G401 (cell line): ENCODE measurements around the gene KSR2. TPM values are rescaled to one million over a fixed set of nuclear protein-coding genes. Genes with fewer than 3 reads are reported as not detected.
A peak's percentile ranks its signal among the peaks of the same experiment; 100 is the strongest.
"Not testable (repeated sequence)": the region's sequence is repeated elsewhere in the genome, so short reads cannot be mapped to it uniquely, and the experiment has no call there.

Experiments used
- DNase-seq: peaks from one replicate; pipeline ENCODE4 v3.0.0-alpha.2; 2015; ENCODE audit warnings: low spot score
- in situ Hi-C: cut with HindIII; loops from 2 replicates; pipeline ENCODE4 v1.10.0; 2016; ENCODE audit warnings: low sequenced_read_pairs, mixed read lengths
- total RNA-seq: library from RNA; depleted of rRNA; stranded (reverse); fragments of >200 nt; shearing (Covaris generic); gene quantifications from 2 replicates; pipeline ENCODE4 v1.2.3, GENCODE V29; 2014

Gene KSR2
- total RNA-seq, 1 experiment from 2014 or later = not detected

- in situ Hi-C loops = no loop called here
- DNase-seq = no peak
Observed at GRCh38 chr12:117900561-117900960, 68.2 kb downstream of the KSR2 start.

DNA sequence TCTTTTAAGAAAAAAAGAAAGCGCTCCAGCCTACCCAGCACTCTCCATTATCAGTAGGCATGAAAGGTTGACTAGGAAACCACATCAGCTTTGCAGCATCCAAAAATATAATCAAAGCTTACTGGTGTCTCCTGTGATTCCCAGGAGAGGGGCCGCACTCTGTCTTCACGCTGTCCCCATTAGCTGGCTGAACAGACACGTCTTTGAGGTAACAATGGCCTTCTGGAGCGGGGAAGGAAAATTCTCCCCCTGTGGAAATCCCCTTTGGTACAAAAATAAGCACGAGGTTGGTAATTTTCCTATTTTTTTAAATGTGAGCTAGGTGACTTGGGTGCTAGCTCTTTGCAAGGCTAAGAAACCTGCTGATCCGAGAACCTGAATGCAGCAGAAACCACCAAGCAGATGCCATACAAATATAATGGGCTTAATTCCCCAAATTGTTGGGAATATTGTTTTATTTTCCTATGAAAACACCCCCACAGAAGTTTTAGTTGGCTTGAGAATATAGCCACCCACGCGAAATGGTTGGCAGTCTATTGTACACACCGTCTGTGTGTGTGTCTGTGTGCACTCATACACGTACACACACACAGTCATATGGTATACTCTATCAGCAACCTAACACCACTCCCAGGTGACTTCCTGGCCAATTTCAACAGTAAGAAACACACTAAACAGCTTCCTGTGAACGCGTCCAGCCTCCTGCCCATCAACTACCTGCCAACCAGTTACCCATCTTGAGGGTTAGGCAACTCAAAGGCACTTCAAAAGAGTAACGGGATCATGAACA is 71.2 kb downstream of the KSR2 start:
- no peak for DNase-seq
- in situ Hi-C loops = loop anchor here (10.0 kb wide), 2 partner anchors 77 to 137 kb away; no protein-coding TSS in a partner anchor

GRCh38 chr12:117896009-117896408 is 72.8 kb downstream of the KSR2 start:
- in situ Hi-C loops = loop anchor here (10.0 kb wide), 2 partner anchors 79 to 139 kb away; no protein-coding TSS in a partner anchor
- no peak for DNase-seq

DNA sequence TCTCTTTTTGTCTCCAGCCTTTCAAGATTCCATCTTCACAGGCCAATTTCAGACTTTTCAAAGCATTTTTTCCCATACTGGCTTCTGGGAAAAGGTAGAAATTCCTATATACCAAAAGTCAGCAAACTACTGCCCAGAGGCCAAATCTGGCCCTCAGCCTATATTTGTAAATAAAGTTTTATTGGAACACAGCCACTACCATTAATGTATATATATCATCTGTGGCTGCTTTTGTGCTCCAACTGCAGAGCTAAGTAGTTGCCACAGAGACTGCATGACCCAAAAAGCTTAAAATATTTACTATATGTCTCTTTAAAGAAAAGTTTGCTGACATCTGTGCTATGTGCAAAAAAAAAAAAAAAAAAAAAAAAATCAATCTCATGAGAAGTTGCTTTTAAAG is 76.3 kb downstream of the KSR2 start:
- in situ Hi-C loops = loop anchor here (10.0 kb wide), 2 partner anchors 82 to 142 kb away; no protein-coding TSS in a partner anchor
- no peak for DNase-seq

- DNase-seq = not testable (repeated sequence)
- in situ Hi-C loops = loop anchor here (10.0 kb wide), 2 partner anchors 84 to 144 kb away; no protein-coding TSS in a partner anchor
Observed at GRCh38 chr12:117891265-117891664, 77.5 kb downstream of the KSR2 start.

DNA sequence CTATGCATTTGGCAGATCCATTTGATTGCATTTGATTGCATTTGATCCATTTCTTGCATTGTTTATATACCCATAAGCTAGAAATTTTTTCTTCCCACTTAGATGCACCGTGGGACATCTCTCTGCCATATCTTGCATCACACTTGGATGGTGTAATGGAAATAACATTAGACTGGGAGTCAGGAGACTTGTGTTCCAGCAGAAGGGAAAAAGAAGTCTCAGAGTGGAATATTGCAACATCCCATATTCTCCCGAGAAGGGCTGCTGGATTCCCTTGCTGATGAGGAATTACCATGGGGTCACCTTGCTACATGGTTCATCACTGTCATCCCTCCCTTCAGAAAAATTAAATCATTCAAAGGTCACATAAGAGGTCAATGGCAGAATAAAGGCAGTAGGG is 78.1 kb downstream of the KSR2 start:
- in situ Hi-C loops = loop anchor here (10.0 kb wide), 2 partner anchors 84 to 144 kb away; no protein-coding TSS in a partner anchor
- DNase-seq = no peak

- DNase-seq = no peak
- in situ Hi-C loops = loop anchor here (10.0 kb wide), 2 partner anchors 85 to 145 kb away; no protein-coding TSS in a partner anchor
Observed at GRCh38 chr12:117890137-117890536, 78.7 kb downstream of the KSR2 start.

GRCh38 chr12:117889098-117889497 is 79.7 kb downstream of the KSR2 start:
- DNase-seq = no peak
- in situ Hi-C loops = no loop called here

DNA sequence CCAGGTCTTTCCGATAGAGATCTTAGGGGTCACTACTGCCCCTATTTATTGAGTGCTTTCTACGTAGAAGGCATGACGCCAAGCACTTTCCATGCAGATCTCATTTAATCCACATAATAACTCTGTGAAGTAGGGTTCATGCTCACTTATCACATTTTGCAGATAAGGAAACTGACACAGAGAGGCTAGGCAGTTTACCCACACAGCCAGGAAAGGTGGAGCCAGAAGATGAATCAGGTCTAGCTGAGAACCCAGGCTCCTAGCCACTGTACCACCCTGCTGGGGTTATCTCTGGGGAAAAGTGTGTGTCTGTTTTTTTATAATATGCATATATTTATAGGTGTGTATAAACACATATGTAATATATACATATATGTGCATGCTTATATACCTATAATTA is 83.6 kb downstream of the KSR2 start:
- in situ Hi-C loops = no loop called here
- no peak for DNase-seq

- peak; percentile 64 for DNase-seq
- in situ Hi-C loops = no loop called here
Observed at GRCh38 chr12:117884161-117884560, 84.6 kb downstream of the KSR2 start.

- in situ Hi-C loops = no loop called here
- DNase-seq = no peak
Observed at GRCh38 chr12:117882603-117883184, 86.1 kb downstream of the KSR2 start.

DNA sequence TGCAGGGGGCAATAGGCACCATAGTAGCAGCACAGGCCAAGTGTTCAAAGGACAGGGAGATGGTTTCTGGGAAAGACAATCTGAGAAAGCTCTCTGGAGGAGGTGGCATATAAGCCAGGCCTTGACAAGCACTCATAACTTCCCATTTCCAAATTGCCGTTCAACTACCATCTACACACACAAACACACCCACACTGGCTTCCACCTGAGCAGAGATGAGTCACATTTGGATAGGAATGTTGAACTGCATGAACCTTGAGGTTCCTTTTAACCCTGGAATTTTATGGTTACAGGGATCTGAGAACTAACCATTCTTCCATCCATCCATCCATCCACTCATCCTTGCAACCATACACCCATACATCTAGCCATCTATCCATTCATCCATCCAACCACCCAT is 86.6 kb downstream of the KSR2 start:
- in situ Hi-C loops = no loop called here
- no peak for DNase-seq

- in situ Hi-C loops = no loop called here
Observed at GRCh38 chr12:117881517-117881916, 87.3 kb downstream of the KSR2 start.

DNA sequence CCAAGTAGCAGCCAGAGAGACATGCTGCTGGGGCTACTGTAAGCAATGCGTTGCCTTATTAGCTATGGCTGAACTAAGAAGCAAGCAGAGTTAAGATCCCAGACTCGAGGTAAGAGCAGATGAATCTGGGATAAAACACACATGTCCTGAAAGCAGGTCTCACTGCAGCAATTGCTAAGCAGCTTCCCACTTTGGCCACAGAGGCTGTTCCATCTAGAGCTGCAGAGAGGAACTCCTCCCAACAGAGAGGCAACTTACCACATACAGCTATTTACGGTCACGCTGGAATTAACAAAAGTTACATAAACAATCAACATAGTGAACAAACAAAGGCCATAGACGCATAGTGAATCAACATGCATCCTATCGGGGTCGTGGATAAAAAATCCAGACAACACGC is 90.2 kb downstream of the KSR2 start:
- in situ Hi-C loops = no loop called here
- DNase-seq = peak; percentile 52

More at GRCh38 chr12:117881517-117881916, 87.3 kb downstream of the KSR2 start:
- DNase-seq = no peak

DNA sequence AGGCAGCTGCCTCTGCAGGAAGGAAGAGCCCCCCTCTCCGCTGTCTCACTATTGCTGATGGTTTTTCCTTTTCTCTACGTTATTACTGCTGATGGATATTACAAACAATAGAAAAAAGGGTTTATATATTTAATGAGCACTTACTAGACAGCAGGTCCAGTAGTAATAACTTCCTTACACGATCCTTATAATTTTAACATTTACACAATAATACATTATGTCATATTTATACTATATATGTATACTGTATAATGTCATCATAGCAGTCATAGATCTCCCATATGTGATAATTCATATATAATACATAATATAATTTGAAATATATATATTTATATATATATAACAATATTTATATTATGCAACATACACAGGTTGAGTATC is 92.4 kb downstream of the KSR2 start:
- in situ Hi-C loops = no loop called here
- DNase-seq = no peak

- in situ Hi-C loops = no loop called here
- DNase-seq = peak; percentile 74
Observed at GRCh38 chr12:117875744-117876435, 92.9 kb downstream of the KSR2 start.

GRCh38 chr12:117874842-117875434 is 93.9 kb downstream of the KSR2 start:
- DNase-seq = peak; percentile 88
- in situ Hi-C loops = no loop called here

DNA sequence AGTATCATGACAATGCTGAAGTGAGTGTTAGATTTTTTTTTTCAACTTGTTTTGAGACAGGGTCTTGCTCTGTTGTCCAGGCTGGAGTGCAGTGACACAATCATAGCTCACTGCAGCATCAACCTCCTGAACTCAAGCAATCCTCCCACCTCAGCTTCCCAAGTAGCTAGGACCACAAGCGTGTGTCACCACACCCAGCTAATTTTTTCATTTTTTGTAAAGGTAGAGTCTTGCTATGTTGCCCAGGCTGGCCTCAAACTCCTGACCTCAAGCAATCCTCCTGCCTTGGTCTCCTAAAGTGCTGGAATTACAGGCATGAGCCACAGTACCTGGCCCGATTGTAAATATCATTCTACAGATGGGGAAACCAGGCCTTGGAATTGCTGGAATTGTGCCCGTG is 94.6 kb downstream of the KSR2 start:
- in situ Hi-C loops, DNase-seq: not testable (repeated sequence)

GRCh38 chr12:117872546-117873169 is 96.1 kb downstream of the KSR2 start:
- in situ Hi-C loops = no loop called here
- peak; percentile 62 for DNase-seq
